GM12878 (cell line): ENCODE measurements around the gene ANKRD6. TPM values are rescaled to one million over a fixed set of nuclear protein-coding genes. Genes with fewer than 3 reads are reported as not detected.

ENCODE experiments used
- ATAC-seq: fragments of 200-7000 bp; cut with Tn5 transposase; 3 replicates; pipeline ENCODE4 v1.9.1; 2020; ENCODE audit warnings: mild to moderate bottlenecking, moderate library complexity
- BruUV-seq: library from RNA; stranded (reverse); fragments of 400-500 nt; replicated peaks from 2 replicates; lab custom pipeline; 2021; lab: Mats Ljungman, UMichigan
- CTCF ChIA-PET: fragments of 300-600 bp; sonication (Branson Sonifier 250); formaldehyde crosslinking; extraction: SDS; loops from one replicate; lab custom pipeline; 2021; ENCODE audit warnings: inconsistent platforms; lab: Yijun Ruan, JAX
- POLR2A ChIA-PET: fragments of 350-600 bp; formaldehyde crosslinking; extraction: SDS; loops from one replicate; lab custom pipeline; 2021; ENCODE audit warnings: inconsistent platforms; lab: Charles Lee
- RAD21 ChIA-PET: fragments of 300-600 bp; sonication (Branson Sonifier 250); formaldehyde crosslinking; loops from one replicate; lab custom pipeline; 2023; ENCODE audit warnings: antibody characterized with exemption; ENCODE audit not compliant: unreplicated experiment; lab: Charles Lee
- SMC1A ChIA-PET: fragments of 300-600 bp; sonication (Branson Sonifier 250); formaldehyde crosslinking; loops from one replicate; lab custom pipeline; 2023; ENCODE audit not compliant: unreplicated experiment, uncharacterized antibody; lab: Charles Lee
- DNase-seq: peaks from one replicate; pipeline ENCODE4 v3.0.0-alpha.2; 2011; ENCODE audit warnings: low read depth, low spot score
- FAIRE-seq: peaks from 3 replicates; lab custom pipeline; 2011; peaks lifted over from hg19 to GRCh38; lab: Jason Lieb, UNC
- H2AFZ ChIP-seq: 2 replicates; pipeline ENCODE4 v1.6.0; 2011; ENCODE audit warnings: low read depth, low read length, control low read depth; ENCODE audit not compliant: control insufficient read depth
- H3K27ac ChIP-seq: 2 replicates; pipeline ENCODE4 v1.5.1; 2011; ENCODE audit warnings: control low read depth; ENCODE audit not compliant: control insufficient read depth, insufficient read depth
- H3K27me3 ChIP-seq, 2 experiments: replicated peaks in 1 of 2; 2 replicates each; pipeline versions ENCODE4 v1.6.0 to v1.6.1; 2011; ENCODE audit warnings: low read length in 1 of 2; ENCODE audit not compliant: control insufficient read depth in 2 of 2, insufficient read depth in 2 of 2
- H3K36me3 ChIP-seq, 2 experiments: 2 replicates each; pipeline ENCODE4 v1.5.1; 2011; ENCODE audit warnings: low read length in 1 of 2; ENCODE audit not compliant: control insufficient read depth in 2 of 2, insufficient read depth in 2 of 2
- H3K4me1 ChIP-seq: 2 replicates; pipeline ENCODE4 v1.6.1; 2011; ENCODE audit warnings: mild to moderate bottlenecking, low read length, moderate library complexity, mixed read lengths; ENCODE audit not compliant: control insufficient read depth, insufficient read depth
- H3K4me2 ChIP-seq: 2 replicates; pipeline ENCODE4 v1.6.0; 2011; ENCODE audit warnings: control low read depth; ENCODE audit not compliant: control insufficient read depth, insufficient read depth
- H3K4me3 ChIP-seq: fragments of 200-600 bp; sonication (generic); 2 replicates; pipeline ENCODE4 v1.5.1; 2016
- H3K79me2 ChIP-seq: 2 replicates; pipeline ENCODE4 v1.6.0; 2011; ENCODE audit warnings: low read length; ENCODE audit not compliant: control insufficient read depth, insufficient read depth
- H3K9ac ChIP-seq: 2 replicates; pipeline ENCODE4 v1.8.0; 2011; ENCODE audit warnings: low read length, control low read depth, mixed read lengths; ENCODE audit not compliant: control insufficient read depth, insufficient read depth
- H3K9me3 ChIP-seq: replicated peaks from 3 replicates; pipeline ENCODE4 v1.5.1; 2011; ENCODE audit warnings: mild to moderate bottlenecking, low read length; ENCODE audit not compliant: control insufficient read depth, insufficient read depth
- H4K20me1 ChIP-seq: 2 replicates; pipeline ENCODE4 v1.6.0; 2011; ENCODE audit not compliant: control insufficient read depth, insufficient read depth
- ESRRA ChIP-seq: IDR thresholded peaks from 2 replicates; pipeline ENCODE4 v1.6.1; 2012; ENCODE audit warnings: mild to moderate bottlenecking, low read length, improper control_type of control experiment
- PBX3 ChIP-seq: IDR thresholded peaks from 2 replicates; pipeline ENCODE4 v1.6.1; 2011; ENCODE audit warnings: mild to moderate bottlenecking, low read depth, low read length, moderate library complexity; ENCODE audit not compliant: insufficient replicate concordance
- REST ChIP-seq: IDR thresholded peaks from 2 replicates; pipeline ENCODE4 v1.6.1; 2012; ENCODE audit warnings: mild to moderate bottlenecking, low read depth, low read length
- SMARCA5 ChIP-seq: fragments of 450-650 bp; IDR thresholded peaks from 2 replicates; pipeline ENCODE4 v1.6.1; 2017; ENCODE audit warnings: mild to moderate bottlenecking
- SP1 ChIP-seq: IDR thresholded peaks from one replicate; pipeline ENCODE4 v1.6.1; 2011; ENCODE audit warnings: low read depth, low read length
- WGBS: methylation state at CpG from one replicate; pipeline ENCODE4 v1.1.6; 2016; ENCODE audit warnings: low lambda C conversion rate; ENCODE audit not compliant: insufficient replicate concordance, insufficient coverage; ENCODE audit errors: missing lambda C conversion rate; 5-methylcytosine and 5-hydroxymethylcytosine counted together
- in situ Hi-C: fragments of 300-500 bp; cut with MboI; formaldehyde crosslinking; loops from 9 replicates; pipeline ENCODE4 v1.14.3; 2018; ENCODE audit warnings: mixed read lengths
- intact Hi-C: fragments of 100-400 bp; cut with micrococcal nuclease; formaldehyde crosslinking; loops from one replicate; pipeline ENCODE4 v1.14.2; 2022; ENCODE audit not compliant: unreplicated experiment
- polyA plus RNA-seq, 11 experiments: library from polyadenylated mRNA; depleted of rRNA in 4 of 11; unstranded in 6 of 11; stranded (reverse) in 5 of 11; fragments of >200 nt; fragmentation: Nextera tagmentation in 4 of 11; fragmentation: Illumina TruSeq in 1 of 11; extraction: Ambion mirVana in 4 of 11; extraction: Trizol in 1 of 11; gene quantifications; 1 replicate in 1 of 11; 2 replicates in 10 of 11; pipeline versions ENCODE4 v1.2.1 to v1.2.3, GENCODE V29; 2011 to 2016; ENCODE audit warnings: inconsistent platforms in 2 of 11, missing spikeins in 2 of 11, low read depth in 1 of 11
- total RNA-seq, 4 experiments: library from RNA; depleted of rRNA in 3 of 4; stranded (reverse); fragments of >200 nt in 3 of 4; fragmentation: Illumina TruSeq in 1 of 4; extraction: Trizol in 1 of 4; gene quantifications; 2 replicates each; pipeline versions ENCODE4 v1.2.1 to v1.2.3, GENCODE V29; 2013 to 2021
- TF ChIP-seq, protein P1 (sequence below): fragments of 450-650 bp; IDR thresholded peaks from 2 replicates; pipeline ENCODE4 v1.6.1; 2016; ENCODE audit warnings: mild to moderate bottlenecking, moderate library complexity, borderline replicate concordance
- TF ChIP-seq, protein P2 (sequence below): fragments of 150-350 bp; IDR thresholded peaks from 2 replicates; pipeline ENCODE4 v1.6.1; 2014; ENCODE audit warnings: mild to moderate bottlenecking, low read depth, low read length
- TF ChIP-seq, protein P3 (sequence below): fragments of 450-650 bp; formaldehyde crosslinking; IDR thresholded peaks from 2 replicates; pipeline ENCODE4 v1.4.0; 2022; ENCODE audit warnings: mild to moderate bottlenecking, moderate library complexity

Gene ANKRD6
- total and polyA plus RNA-seq, 10 of the 15 experiments (the other 5 are each of a cell fraction or from before 2014, with no cell fraction given): 0.03 to 0.90 (median 0.38) TPM

DNA sequence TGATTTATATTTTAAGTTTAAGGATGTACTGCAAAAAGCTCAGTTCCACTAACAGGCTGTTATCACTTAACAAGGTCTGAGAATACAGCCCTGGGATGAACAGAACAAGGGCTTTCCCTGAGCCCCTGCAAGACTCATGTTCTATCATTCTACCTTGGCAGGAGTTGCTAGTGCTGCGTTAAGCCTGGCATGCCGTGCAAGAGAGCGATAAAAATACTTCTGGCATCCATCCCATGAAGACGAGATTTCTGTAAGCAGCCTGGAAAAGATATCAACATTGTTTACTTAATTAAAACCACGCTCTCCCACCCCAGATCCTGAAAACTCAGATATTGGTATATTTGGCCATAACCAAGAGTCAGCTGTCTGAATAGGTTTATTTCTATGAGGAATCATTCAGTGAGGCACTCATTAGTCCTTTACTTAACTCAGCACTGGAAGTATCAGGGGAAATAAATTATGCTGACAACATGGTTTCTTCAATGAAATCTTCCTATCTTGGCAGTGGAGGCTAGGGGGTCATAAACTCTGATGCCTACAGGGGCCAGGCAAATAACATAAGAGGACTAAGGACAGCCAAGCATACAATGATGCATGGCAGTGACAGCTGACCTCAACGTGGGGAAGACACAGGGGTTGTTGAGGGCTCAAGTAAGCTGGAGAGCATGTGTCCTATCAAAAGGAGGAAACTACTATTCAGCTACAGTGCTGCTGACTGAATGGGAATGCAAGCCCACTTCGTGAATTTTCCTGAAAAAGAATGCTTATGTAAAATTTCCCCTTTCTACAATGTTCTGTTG is 243.2 kb downstream of the ANKRD6 start:
- no TSS peak for BruUV-seq
- in situ Hi-C loops: no loop called here
- SMC1A ChIA-PET: interaction anchor here (1.2 kb wide), 1 partner anchor 8 kb away, joined by 3 read pairs; no protein-coding TSS in a partner anchor
- RAD21 ChIA-PET: no interaction called here
- H3K27me3 ChIP-seq: no peaks in the 10 kb centered on the region
- peaks cover 34 to 53% of the 10 kb centered on the region in 2 experiments for H3K36me3 ChIP-seq
- intact Hi-C loops: no loop called here
- DNase-seq (no peak), ATAC-seq (no peak), FAIRE-seq (no peak)
- CTCF ChIA-PET: interaction anchor here (0.6 kb wide), 1 partner anchor 345 kb away, joined by 3 read pairs; no protein-coding TSS in a partner anchor
- no peak overlapping the region for H3K4me3 ChIP-seq
- no peak overlapping the region for H3K4me2 ChIP-seq
- H2AFZ ChIP-seq: no peak overlapping the region
- POLR2A ChIA-PET: no interaction called here
- H3K9ac ChIP-seq: no peak overlapping the region
- no peaks in the 10 kb centered on the region for H4K20me1 ChIP-seq
- H3K27ac ChIP-seq: no peak overlapping the region
- 97% methylated on average over 7 of the region's 7 CpGs for WGBS
- H3K79me2 ChIP-seq: no peaks in the 10 kb centered on the region
- H3K4me1 ChIP-seq: no peaks in the 10 kb centered on the region
- H3K9me3 ChIP-seq: no peaks in the 10 kb centered on the region
- TF ChIP-seq SP1 (no peak), SMARCA5 (no peak), ESRRA (no peak), REST (no peak), PBX3 (no peak)
- TF ChIP-seq, protein P1, sequence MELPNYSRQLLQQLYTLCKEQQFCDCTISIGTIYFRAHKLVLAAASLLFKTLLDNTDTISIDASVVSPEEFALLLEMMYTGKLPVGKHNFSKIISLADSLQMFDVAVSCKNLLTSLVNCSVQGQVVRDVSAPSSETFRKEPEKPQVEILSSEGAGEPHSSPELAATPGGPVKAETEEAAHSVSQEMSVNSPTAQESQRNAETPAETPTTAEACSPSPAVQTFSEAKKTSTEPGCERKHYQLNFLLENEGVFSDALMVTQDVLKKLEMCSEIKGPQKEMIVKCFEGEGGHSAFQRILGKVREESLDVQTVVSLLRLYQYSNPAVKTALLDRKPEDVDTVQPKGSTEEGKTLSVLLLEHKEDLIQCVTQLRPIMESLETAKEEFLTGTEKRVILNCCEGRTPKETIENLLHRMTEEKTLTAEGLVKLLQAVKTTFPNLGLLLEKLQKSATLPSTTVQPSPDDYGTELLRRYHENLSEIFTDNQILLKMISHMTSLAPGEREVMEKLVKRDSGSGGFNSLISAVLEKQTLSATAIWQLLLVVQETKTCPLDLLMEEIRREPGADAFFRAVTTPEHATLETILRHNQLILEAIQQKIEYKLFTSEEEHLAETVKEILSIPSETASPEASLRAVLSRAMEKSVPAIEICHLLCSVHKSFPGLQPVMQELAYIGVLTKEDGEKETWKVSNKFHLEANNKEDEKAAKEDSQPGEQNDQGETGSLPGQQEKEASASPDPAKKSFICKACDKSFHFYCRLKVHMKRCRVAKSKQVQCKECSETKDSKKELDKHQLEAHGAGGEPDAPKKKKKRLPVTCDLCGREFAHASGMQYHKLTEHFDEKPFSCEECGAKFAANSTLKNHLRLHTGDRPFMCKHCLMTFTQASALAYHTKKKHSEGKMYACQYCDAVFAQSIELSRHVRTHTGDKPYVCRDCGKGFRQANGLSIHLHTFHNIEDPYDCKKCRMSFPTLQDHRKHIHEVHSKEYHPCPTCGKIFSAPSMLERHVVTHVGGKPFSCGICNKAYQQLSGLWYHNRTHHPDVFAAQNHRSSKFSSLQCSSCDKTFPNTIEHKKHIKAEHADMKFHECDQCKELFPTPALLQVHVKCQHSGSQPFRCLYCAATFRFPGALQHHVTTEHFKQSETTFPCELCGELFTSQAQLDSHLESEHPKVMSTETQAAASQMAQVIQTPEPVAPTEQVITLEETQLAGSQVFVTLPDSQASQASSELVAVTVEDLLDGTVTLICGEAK: no peak
- TF ChIP-seq, protein P2, sequence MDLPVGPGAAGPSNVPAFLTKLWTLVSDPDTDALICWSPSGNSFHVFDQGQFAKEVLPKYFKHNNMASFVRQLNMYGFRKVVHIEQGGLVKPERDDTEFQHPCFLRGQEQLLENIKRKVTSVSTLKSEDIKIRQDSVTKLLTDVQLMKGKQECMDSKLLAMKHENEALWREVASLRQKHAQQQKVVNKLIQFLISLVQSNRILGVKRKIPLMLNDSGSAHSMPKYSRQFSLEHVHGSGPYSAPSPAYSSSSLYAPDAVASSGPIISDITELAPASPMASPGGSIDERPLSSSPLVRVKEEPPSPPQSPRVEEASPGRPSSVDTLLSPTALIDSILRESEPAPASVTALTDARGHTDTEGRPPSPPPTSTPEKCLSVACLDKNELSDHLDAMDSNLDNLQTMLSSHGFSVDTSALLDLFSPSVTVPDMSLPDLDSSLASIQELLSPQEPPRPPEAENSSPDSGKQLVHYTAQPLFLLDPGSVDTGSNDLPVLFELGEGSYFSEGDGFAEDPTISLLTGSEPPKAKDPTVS: no peak
- TF ChIP-seq, protein P3, sequence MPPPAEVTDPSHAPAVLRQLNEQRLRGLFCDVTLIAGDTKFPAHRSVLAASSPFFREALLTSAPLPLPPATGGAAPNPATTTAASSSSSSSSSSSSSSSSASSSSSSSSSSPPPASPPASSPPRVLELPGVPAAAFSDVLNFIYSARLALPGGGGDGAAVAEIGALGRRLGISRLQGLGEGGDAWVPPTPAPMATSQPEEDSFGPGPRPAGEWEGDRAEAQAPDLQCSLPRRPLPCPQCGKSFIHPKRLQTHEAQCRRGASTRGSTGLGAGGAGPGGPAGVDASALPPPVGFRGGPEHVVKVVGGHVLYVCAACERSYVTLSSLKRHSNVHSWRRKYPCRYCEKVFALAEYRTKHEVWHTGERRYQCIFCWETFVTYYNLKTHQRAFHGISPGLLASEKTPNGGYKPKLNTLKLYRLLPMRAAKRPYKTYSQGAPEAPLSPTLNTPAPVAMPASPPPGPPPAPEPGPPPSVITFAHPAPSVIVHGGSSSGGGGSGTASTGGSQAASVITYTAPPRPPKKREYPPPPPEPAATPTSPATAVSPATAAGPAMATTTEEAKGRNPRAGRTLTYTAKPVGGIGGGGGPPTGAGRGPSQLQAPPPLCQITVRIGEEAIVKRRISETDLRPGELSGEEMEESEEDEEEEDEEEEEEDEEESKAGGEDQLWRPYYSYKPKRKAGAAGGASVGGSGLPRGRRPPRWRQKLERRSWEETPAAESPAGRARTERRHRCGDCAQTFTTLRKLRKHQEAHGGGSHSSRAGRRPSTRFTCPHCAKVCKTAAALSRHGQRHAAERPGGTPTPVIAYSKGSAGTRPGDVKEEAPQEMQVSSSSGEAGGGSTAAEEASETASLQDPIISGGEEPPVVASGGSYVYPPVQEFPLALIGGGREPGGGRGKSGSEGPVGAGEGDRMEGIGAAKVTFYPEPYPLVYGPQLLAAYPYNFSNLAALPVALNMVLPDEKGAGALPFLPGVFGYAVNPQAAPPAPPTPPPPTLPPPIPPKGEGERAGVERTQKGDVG (CRISPR knock-in tag): no peak
